NCI-H82 treated with DMSO at 0.1 percent for 48 hours (cell line): ENCODE measurements around the gene NUP107.
A peak's percentile ranks its signal among the peaks of the same experiment; 100 is the strongest.

Experiments
- DNase-seq: peaks from one replicate; lab custom pipeline; 2025; ENCODE audit not compliant: unreplicated experiment; lab: John Stamatoyannopoulos, UW

Gene NUP107

GRCh38 chr12:68733661-68734071 lies 46.9 kb downstream of the NUP107 start:
- no peak for DNase-seq

DNA sequence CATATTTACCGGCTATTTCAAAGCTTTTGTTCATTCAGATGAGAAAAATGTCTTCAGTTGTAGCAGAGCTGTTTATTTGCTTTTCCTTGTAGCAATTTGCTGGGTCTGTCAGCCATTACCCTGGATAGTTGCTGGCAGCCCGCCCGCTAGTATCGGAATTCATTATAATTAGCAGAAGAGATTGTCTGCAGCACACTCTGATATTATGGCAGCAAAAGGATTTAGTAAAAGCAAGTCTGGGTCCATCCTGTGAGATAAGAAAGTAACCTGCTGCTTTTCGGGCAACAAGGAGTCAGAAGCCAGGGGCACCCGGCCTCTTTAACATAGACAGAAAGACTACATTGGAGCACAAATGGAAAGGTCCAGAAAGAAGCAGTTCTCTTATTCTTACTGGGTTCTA lies 53.1 kb downstream of the NUP107 start:
- DNase-seq = no peak

DNA sequence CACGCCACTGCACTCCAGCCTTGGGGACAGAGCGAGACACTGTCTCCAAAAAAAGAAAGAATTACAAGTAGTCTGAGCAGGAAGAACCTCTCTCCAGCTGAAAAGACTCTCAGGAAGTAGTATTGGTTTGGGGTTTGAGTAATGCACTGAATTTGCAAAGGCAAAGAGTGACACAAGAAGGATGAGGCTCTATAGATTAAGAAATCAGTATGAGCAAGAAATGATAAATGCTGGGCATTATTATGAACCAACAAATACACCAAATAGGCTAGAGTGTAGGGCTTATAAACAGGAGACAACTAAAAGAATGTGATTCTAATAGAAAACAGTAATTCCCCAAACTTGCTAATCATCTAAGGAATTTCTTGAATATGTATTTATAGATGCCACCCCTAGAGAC lies 56.6 kb downstream of the NUP107 start:
- DNase-seq = no peak

- no peak for DNase-seq
Measured at GRCh38 chr12:68745376-68745903, 58.7 kb downstream of the NUP107 start.

DNA sequence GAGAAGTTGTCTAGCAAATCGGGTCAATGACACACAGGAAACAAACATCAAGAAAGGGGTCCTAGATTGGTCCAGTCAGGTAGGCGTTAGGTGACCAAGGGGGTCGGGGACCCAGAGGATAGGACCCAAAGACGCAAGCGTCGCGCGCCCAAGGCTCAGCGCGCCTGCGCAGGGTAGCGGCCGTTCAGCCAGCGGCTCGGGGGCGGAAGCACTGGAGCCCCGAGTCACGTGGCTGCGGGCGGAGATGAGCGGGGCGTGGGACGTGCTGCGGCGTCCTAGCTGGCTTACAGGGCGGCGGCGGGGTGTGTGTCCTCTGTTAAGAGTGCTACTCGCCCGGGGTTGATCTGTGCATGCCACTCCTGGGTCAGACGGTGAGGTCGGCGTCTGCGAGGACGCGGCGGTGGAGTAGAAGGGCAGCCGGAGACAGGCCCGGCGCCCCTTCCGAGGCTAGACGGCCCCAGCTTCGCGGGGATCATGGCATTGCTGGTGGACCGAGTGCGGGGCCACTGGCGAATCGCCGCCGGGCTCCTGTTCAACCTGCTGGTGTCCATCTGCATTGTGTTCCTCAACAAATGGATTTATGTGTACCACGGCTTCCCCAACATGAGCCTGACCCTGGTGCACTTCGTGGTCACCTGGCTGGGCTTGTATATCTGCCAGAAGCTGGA lies 59.3 kb downstream of the NUP107 start, which contains the start of gene SLC35E3:
TSS of gene SLC35E3 (plus strand) at position 273 of the 668 bp plus-strand sequence. CDS start at position 475, 202 bp downstream.
- DNase-seq = peak; percentile 78

GRCh38 chr12:68746572-68747180 lies 59.9 kb downstream of the NUP107 start:
- DNase-seq = no peak

GRCh38 chr12:68749443-68749842 lies 62.7 kb downstream of the NUP107 start:
- no peak for DNase-seq

DNA sequence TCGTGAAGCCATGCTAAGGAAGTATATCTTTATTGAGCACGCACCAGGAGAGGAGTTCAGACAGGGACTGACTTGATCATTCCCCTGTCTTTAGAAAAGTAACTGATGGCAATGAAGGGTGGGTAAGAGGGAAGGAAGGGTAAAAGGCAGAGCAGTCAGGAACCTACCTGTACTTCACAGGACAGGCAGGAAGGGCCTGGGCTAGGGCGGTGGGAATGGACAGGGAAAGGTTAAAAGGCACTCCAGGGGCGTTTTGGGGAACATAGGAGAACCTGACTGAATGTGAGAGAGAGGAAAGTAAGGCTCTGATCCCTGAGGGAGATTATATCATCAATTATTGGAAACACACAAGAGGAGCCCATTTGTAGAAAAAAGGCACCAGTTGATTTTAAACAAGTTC lies 63.1 kb downstream of the NUP107 start:
- DNase-seq = no peak

DNA sequence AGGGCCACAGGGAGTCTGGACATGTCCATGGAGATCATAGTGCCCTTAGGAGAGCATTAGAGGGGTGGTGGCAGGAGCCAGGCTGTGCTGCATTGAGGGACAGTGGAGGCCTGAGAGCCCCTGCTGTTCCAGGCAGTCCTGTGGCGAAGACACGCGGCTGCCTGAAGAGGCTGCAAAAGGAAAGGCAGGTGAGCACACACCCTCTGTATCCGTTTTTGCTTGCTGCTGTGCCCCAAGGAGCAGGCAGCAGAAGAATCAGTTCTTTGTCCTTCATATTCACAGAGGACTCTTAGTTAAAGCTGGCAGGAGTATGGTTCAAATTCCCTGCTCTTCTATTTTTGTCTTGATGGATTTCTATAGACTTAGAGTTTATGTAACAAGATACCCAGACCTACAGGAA lies 63.7 kb downstream of the NUP107 start:
- no peak for DNase-seq

- DNase-seq = no peak
Measured at GRCh38 chr12:68755536-68756243, 68.9 kb downstream of the NUP107 start.

DNA sequence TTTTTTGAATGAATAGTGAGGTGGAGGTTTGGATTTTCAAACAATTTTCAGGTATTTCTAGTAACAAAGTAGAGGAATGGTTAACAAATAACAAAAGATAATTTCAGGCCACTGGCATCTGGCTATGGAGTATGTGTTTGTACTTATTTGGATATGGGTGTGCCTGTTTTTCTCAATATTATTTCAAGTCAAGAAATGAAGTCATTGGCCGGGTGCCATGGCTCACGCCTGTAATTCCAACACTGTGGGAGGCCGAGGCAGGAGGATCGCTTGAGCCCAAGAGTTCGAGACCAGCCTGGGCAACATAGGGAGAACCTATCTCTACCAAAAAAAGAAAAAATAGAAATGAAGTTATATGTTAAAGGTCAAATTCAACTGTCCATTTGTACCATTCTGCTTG lies 73.1 kb downstream of the NUP107 start:
- DNase-seq = no peak

GRCh38 chr12:68760806-68761441 lies 74.1 kb downstream of the NUP107 start:
- DNase-seq = no peak

DNA sequence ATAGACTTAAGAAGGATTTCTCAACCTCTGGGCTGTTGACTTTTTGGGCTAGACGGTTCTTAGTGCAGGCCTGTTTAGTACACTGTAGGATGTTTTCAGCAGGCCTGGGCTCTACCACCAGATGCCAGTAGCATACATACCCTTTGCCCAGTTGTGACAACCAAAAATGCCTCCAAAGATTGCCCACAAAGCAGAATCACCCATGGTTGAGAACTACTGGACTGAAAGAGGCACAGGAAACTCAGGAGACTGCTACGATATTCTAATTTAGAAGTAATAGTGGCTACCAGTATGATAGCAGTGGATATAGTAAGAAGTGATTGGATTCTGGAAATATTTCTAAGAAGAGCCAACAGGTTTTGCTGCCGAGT lies 74.6 kb downstream of the NUP107 start:
- DNase-seq = no peak

DNA sequence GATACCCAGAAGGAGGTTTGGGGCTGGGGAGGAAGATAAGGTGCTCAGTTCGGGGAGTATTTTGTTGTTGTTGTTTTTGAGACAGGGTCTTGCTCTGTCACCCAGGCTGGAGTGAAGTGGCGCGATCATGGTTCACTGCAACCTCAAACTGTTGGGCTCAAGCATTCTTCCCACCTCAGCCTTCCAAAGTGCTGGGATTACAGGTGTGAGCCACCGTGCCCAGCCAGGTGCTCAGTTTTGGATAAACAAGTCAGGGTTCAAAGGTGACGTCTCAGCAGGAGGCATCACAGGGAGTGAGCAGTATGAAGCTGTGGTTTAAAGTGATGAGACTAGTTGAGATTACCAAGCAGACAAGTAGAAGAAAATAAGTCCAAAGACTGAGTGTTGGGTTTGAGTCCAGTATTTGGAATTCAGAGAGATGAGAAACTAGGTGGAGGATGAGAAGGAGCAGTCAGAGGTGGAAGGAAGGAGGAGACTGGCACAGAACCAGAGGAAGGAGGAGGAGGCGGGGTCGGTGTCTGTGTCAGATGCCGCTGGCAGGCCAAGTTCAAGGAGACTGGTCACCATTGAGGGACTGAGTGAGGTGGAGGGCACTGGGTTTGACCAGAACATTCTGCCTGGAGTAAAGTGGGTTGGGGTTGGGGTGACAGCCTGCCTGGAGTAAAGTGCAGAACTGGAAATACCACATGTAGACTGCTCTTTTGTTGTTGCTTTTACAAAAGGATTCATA lies 75.3 kb downstream of the NUP107 start:
- no peak for DNase-seq

DNA sequence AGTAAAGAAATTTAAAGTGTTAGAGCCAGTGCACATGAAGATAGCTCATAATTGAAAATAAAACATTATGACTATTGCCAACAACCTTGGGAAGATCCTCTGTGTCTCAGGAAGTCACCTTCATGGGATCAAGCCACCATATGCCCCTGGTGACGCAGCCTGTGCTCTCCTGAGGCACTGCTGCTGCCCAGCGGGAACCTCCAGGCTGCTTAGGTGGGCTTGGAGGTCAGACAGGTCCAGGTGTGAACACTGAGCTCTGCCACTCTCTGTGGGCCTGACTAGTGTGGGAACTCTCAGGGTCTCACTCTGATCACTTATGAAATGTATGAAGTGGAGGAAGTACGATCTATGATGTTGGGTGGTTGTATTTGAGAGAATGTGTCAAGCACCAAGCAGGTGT lies 75.9 kb downstream of the NUP107 start:
- DNase-seq = no peak

- no peak for DNase-seq
Measured at GRCh38 chr12:68765696-68766095, 78.9 kb downstream of the NUP107 start.

DNA sequence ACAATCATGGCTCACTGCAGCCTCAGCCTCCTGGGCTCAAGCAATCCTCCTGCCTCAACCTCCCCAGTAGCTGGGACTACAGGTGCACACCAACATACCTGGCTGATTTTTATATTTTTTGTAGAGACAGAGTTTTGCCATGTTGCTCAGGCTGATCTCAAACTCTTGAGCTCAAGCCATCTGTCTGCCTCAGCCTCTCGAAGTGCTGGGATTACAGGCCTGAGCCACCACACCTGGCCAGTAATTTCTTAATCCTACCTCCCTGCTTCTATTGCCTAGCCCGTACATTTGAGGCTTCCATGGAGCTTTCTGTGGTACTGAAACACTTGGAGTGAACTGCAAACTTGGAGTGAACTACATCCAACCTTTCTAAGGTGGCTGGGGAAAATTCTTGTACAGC lies 79.9 kb downstream of the NUP107 start:
- peak; percentile 20 for DNase-seq

- no peak for DNase-seq
Measured at GRCh38 chr12:68767191-68767590, 80.4 kb downstream of the NUP107 start.

GRCh38 chr12:68768431-68768939 lies 81.7 kb downstream of the NUP107 start:
- no peak for DNase-seq

DNA sequence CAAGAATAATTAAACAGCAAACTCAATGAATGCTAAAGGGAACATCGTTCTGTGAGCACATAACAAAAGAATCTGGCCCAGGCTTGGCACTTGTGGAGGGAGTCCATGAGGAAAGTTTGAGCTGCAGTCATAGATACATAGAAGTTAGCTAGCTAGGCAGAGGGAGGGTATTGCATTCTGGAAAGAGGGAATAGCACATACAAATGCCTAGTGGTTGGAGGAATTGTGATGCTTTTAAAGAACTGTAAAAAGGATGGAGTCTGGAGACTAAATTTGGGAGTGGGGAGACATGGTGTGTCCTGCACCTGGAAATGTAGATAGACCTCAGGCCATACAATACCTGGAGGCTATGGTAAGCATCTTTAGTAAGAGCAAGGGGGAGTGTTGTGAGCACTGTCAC lies 83.2 kb downstream of the NUP107 start:
- no peak for DNase-seq
